GM23338 (cell line): ENCODE data around the gene C10orf53. TPM values are rescaled to one million over a fixed set of nuclear protein-coding genes. Genes with fewer than 3 reads are reported as not detected.

Experiments
- ATAC-seq: fragments of 200-7000 bp; cut with Tn5 transposase; 3 replicates; pipeline ENCODE4 v1.9.1; 2020
- DNase-seq: peaks from one replicate; pipeline ENCODE4 v3.0.0-alpha.2; 2015; ENCODE audit warnings: low spot score
- H2AFZ ChIP-seq: fragments of 200-600 bp; sonication (generic); 2 replicates; pipeline ENCODE4 v1.8.0; 2016; ENCODE audit warnings: antibody characterized with exemption, mild to moderate bottlenecking, moderate library complexity
- H3F3A ChIP-seq: fragments of 200-600 bp; sonication (generic); replicated peaks from 2 replicates; pipeline ENCODE4 v1.8.0; 2017; ENCODE audit warnings: antibody characterized with exemption, mixed run types, low read depth
- H3K27ac ChIP-seq: fragments of 200-600 bp; sonication (generic); 2 replicates; pipeline ENCODE4 v1.6.1; 2016; ENCODE audit warnings: low read depth
- H3K27me3 ChIP-seq: fragments of 200-600 bp; sonication (generic); 2 replicates; pipeline ENCODE4 v1.8.0; 2016; ENCODE audit warnings: mild to moderate bottlenecking, mixed run types, moderate library complexity; ENCODE audit not compliant: insufficient read depth
- H3K36me3 ChIP-seq: fragments of 200-600 bp; sonication (generic); 2 replicates; pipeline ENCODE4 v1.8.0; 2016; ENCODE audit warnings: mild to moderate bottlenecking; ENCODE audit not compliant: insufficient read depth
- H3K4me1 ChIP-seq: fragments of 200-600 bp; sonication (generic); 2 replicates; pipeline ENCODE4 v1.8.0; 2016; ENCODE audit warnings: mild to moderate bottlenecking, moderate library complexity; ENCODE audit not compliant: insufficient read depth
- H3K4me2 ChIP-seq: fragments of 200-600 bp; sonication (generic); 2 replicates; pipeline ENCODE4 v1.7.1; 2017; ENCODE audit warnings: mixed run types
- H3K4me3 ChIP-seq: fragments of 200-600 bp; sonication (generic); 2 replicates; pipeline ENCODE4 v1.6.1; 2016; ENCODE audit warnings: mixed run types
- H3K79me2 ChIP-seq: fragments of 200-600 bp; sonication (generic); replicated peaks from 2 replicates; pipeline ENCODE4 v1.8.0; 2017; ENCODE audit warnings: mild to moderate bottlenecking; ENCODE audit not compliant: insufficient read depth
- H3K9me2 ChIP-seq: fragments of 200-600 bp; sonication (generic); 2 replicates; pipeline ENCODE4 v1.8.0; 2017; ENCODE audit not compliant: insufficient read depth
- H4K20me1 ChIP-seq: fragments of 200-600 bp; sonication (generic); replicated peaks from 2 replicates; pipeline ENCODE4 v1.8.0; 2017; ENCODE audit warnings: mild to moderate bottlenecking; ENCODE audit not compliant: insufficient read depth
- H3K27ac Mint-ChIP-seq: 2 replicates; pipeline ENCODE4 v1.8.0; 2020; ENCODE audit warnings: inconsistent platforms, mild to moderate bottlenecking, moderate library complexity, mixed read lengths
- H3K27me3 Mint-ChIP-seq: 3 replicates; pipeline ENCODE4 v1.8.0; 2022; ENCODE audit warnings: low read depth, mild to moderate bottlenecking, moderate library complexity, mixed read lengths, inconsistent platforms; ENCODE audit not compliant: insufficient read depth, poor library complexity
- H3K36me3 Mint-ChIP-seq: 3 replicates; pipeline ENCODE4 v1.8.0; 2021; ENCODE audit warnings: low read depth, mild to moderate bottlenecking, inconsistent platforms, moderate library complexity, mixed read lengths
- H3K4me1 Mint-ChIP-seq: 3 replicates; pipeline ENCODE4 v1.8.0; 2020; ENCODE audit warnings: mild to moderate bottlenecking, inconsistent platforms, mixed read lengths
- H3K4me3 Mint-ChIP-seq: 3 replicates; pipeline ENCODE4 v1.8.0; 2021; ENCODE audit warnings: moderate library complexity, mild to moderate bottlenecking, inconsistent platforms, mixed read lengths
- H3K9me3 Mint-ChIP-seq: 3 replicates; pipeline ENCODE4 v1.8.0; 2020; ENCODE audit warnings: moderate library complexity, mild to moderate bottlenecking, inconsistent platforms, mixed read lengths
- CREB1 ChIP-seq: fragments of 250-450 bp; sonication (Bioruptor Pico); IDR thresholded peaks from 2 replicates; pipeline ENCODE4 v1.5.0; 2020; ENCODE audit warnings: low read depth, mild to moderate bottlenecking, moderate library complexity
- EZH2 ChIP-seq: fragments of 200-600 bp; sonication (generic); IDR thresholded peaks from one replicate; pipeline ENCODE4 v1.8.0; 2017; ENCODE audit warnings: antibody characterized with exemption, mild to moderate bottlenecking, low read depth; ENCODE audit not compliant: unreplicated experiment
- JUNB ChIP-seq: IDR thresholded peaks from one replicate; pipeline ENCODE4 v1.6.1; 2016; ENCODE audit warnings: antibody characterized with exemption; ENCODE audit not compliant: unreplicated experiment
- NANOG ChIP-seq: IDR thresholded peaks from 2 replicates; pipeline ENCODE4 v1.6.1; 2016; ENCODE audit warnings: antibody characterized with exemption, borderline replicate concordance
- POLR2AphosphoS5 ChIP-seq: IDR thresholded peaks from 2 replicates; pipeline ENCODE4 v1.6.1; 2016; ENCODE audit warnings: antibody characterized with exemption, low read depth
- STAT1 ChIP-seq: IDR thresholded peaks from one replicate; pipeline ENCODE4 v1.6.1; 2016; ENCODE audit warnings: antibody characterized with exemption; ENCODE audit not compliant: unreplicated experiment
- ZNF114 ChIP-seq: fragments of 250-450 bp; sonication (Bioruptor Pico); IDR thresholded peaks from 2 replicates; pipeline ENCODE4 v1.5.0; 2020; ENCODE audit warnings: mild to moderate bottlenecking, moderate library complexity
- ZNF462 ChIP-seq: fragments of 250-450 bp; sonication (Bioruptor Pico); IDR thresholded peaks from 2 replicates; pipeline ENCODE4 v1.5.0; 2020; ENCODE audit warnings: mild to moderate bottlenecking, moderate library complexity
- polyA plus RNA-seq: library from polyadenylated mRNA; unstranded; fragments of >200 nt; fragmentation: Nextera tagmentation; extraction: Ambion mirVana; gene quantifications from 2 replicates; pipeline ENCODE4 v1.2.1, GENCODE V29; 2016
- total RNA-seq: library from RNA; depleted of rRNA; stranded (reverse); fragments of >200 nt; shearing (Covaris generic); gene quantifications from 2 replicates; pipeline ENCODE4 v1.2.3, GENCODE V29; 2014
- TF ChIP-seq, protein P1 (sequence below): IDR thresholded peaks from 2 replicates; pipeline ENCODE4 v1.6.1; 2016; ENCODE audit warnings: antibody characterized with exemption
- TF ChIP-seq, protein P2 (sequence below), 2 experiments: fragments of 200-600 bp in 1 of 2; sonication (generic) in 1 of 2; conservative IDR thresholded peaks; 2 replicates each; pipeline versions ENCODE4 v1.5.1 to v1.6.1; 2016 to 2017; ENCODE audit warnings: antibody characterized with exemption in 2 of 2, low read depth in 2 of 2, mild to moderate bottlenecking in 2 of 2, moderate library complexity in 1 of 2

C10orf53 gene
- total and polyA plus RNA-seq, 2 experiments from 2014 or later, result not detected

DNA sequence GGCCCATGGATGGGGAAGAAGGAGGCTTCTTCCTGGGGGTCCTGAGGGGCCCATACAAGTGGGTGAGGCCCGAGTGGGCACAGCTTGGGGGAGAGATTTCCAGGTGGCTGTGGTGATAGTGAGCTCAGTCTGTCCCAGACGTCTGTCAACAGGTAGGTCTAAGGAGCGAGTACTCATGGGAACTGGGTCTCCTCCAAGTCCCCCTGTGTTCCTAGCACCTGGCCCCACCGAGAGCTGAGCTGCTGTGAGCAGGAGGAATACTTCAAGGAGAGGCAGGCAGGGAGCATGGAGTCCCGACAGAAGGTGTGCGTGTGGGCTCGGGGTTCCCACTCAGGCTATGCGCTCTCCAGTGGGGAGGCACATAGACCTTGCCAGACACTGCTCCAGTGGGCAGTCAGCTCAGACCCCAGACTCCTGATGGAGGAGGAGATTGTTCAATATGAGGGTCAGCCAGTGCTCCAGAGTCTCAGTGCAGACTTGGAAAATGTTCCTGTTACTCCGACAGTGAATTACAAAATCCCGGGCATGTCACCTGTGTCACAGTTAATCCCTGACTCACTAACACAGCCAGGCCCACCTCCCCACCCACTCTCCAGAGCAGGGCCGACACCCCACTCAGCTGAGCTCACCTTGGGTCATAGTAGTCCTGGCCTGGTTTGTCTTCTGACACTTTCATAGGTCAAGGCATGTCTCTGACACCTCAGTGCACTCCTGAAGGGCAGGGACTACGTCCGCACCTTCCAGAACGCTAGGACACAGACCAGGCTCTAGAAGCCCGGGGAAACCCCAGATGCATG lies 28.2 kb upstream of the C10orf53 start (continued):
- no peak for TF ChIP-seq STAT1

DNA sequence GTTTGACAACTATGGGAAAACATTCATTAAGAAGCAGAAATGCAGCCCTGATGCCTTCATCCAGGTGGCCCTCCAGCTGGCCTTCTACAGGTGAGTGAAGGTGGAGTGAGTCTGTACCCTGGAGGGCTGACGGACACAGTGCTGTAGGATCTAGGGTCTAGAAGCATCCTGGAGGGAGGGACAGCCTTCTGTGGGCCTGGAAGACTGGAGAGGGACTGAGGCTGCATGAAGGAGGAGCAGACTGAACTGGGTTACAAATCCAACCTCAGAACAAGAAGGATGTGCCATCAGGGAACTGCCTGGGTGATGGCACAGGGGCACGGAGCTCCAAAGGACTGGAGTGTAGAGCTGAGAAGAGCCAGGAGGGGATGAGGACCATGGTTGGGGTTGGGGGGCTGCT lies 27.5 kb upstream of the C10orf53 start:
- H3K9me2 ChIP-seq, result no peaks in the 10 kb centered on the region
- no peaks in the 10 kb centered on the region for H4K20me1 ChIP-seq
- TF ChIP-seq EZH2 (no peak), JUNB (no peak), NANOG (no peak), STAT1 (no peak), ZNF462 (no peak), POLR2AphosphoS5 (no peak), CREB1 (CRISPR knock-in tag) (no peak), ZNF114 (CRISPR knock-in tag) (no peak)
- TF ChIP-seq, protein P1, sequence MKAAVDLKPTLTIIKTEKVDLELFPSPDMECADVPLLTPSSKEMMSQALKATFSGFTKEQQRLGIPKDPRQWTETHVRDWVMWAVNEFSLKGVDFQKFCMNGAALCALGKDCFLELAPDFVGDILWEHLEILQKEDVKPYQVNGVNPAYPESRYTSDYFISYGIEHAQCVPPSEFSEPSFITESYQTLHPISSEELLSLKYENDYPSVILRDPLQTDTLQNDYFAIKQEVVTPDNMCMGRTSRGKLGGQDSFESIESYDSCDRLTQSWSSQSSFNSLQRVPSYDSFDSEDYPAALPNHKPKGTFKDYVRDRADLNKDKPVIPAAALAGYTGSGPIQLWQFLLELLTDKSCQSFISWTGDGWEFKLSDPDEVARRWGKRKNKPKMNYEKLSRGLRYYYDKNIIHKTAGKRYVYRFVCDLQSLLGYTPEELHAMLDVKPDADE, result no peak
- TF ChIP-seq, protein P2, sequence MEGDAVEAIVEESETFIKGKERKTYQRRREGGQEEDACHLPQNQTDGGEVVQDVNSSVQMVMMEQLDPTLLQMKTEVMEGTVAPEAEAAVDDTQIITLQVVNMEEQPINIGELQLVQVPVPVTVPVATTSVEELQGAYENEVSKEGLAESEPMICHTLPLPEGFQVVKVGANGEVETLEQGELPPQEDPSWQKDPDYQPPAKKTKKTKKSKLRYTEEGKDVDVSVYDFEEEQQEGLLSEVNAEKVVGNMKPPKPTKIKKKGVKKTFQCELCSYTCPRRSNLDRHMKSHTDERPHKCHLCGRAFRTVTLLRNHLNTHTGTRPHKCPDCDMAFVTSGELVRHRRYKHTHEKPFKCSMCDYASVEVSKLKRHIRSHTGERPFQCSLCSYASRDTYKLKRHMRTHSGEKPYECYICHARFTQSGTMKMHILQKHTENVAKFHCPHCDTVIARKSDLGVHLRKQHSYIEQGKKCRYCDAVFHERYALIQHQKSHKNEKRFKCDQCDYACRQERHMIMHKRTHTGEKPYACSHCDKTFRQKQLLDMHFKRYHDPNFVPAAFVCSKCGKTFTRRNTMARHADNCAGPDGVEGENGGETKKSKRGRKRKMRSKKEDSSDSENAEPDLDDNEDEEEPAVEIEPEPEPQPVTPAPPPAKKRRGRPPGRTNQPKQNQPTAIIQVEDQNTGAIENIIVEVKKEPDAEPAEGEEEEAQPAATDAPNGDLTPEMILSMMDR (conservative IDR thresholded peaks at IDR 0.05; ENCODE audit: low read depth in 2 of 2), result no peak
- no peaks in the 10 kb centered on the region for H3F3A ChIP-seq
- no peak overlapping the region for H2AFZ ChIP-seq
- no peak overlapping the region for H3K4me3 ChIP-seq
- no peaks in the 10 kb centered on the region for H3K79me2 ChIP-seq
- H3K4me1 ChIP-seq, result peaks cover 5% of the 10 kb centered on the region; the same call in 1 of the 2 replicates
- DNase-seq (no peak), ATAC-seq (no peak)
- H3K4me2 ChIP-seq, result no peak overlapping the region
- H3K9me3 Mint-ChIP-seq, result no peaks in the 10 kb centered on the region
- no peak overlapping the region for H3K27ac Mint-ChIP-seq
- H3K4me3 Mint-ChIP-seq, result no peak overlapping the region
- H3K27me3 ChIP-seq, result no peaks in the 10 kb centered on the region
- peaks cover 12% of the 10 kb centered on the region for H3K27me3 Mint-ChIP-seq
- H3K4me1 Mint-ChIP-seq, result peaks cover 16% of the 10 kb centered on the region
- no peaks in the 10 kb centered on the region for H3K36me3 ChIP-seq
- H3K36me3 Mint-ChIP-seq, result no peaks in the 10 kb centered on the region
- H3K27ac ChIP-seq, result no peak overlapping the region
